GM12892 (cell line): ENCODE data around the gene CACHD1.

Source experiments
- POLR2A ChIP-seq: IDR thresholded peaks from 2 replicates; pipeline ENCODE4 v1.6.1; 2011; ENCODE audit warnings: low read depth, low read length, control low read depth
- POLR2AphosphoS5 ChIP-seq: IDR thresholded peaks from 2 replicates; pipeline ENCODE4 v1.6.1; 2011; ENCODE audit warnings: low read depth, low read length, control low read depth
- TAF1 ChIP-seq: IDR thresholded peaks from 2 replicates; pipeline ENCODE4 v1.6.1; 2011; ENCODE audit warnings: low read depth, mild to moderate bottlenecking, control low read depth, low read length, borderline replicate concordance

GRCh38 chr1:64527786-64528185 lies 57.9 kb downstream of the CACHD1 start:
- TF ChIP-seq POLR2A = no peak
- no peak for TF ChIP-seq TAF1
- TF ChIP-seq POLR2AphosphoS5 = no peak
